Astrocyte of the hippocampus (primary cell): ENCODE results near the gene FTSJ1.

Experiments
- DNase-seq: peaks from one replicate; pipeline ENCODE4 v3.0.0; 2011; ENCODE audit warnings: low read depth, low spot score

FTSJ1 gene

DNA sequence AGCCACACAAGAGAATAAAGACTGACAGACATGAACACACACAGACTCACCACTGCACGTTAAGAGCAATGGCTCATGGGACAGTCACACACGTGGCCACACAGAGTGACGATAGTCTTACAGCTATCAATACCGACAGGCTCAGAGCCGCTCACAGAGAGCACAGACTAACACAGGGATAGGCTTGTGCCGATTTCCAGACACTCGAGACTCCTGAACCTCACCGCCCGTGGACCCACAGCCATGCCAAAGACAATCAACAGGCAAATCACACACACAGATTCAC is 5.2 kb upstream of the FTSJ1 start:
- no peak for DNase-seq

DNA sequence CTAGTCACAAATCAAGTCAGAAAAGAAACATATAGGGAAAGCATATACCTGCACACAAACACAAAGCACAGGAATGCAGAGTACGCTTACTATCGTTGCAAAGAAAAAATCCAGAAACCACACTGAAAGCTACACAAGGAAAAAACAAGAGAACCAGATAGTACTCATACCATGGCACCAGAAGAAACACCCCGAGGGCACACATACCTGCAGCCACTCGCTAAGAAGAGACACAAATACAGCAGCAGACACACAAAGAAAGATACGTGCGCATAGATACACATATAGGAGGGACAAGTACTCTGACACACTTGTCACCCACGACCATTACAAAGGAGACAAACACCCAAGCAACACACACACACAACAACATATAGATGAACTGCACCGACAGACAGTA is 4.5 kb upstream of the FTSJ1 start:
- no peak for DNase-seq

DNA sequence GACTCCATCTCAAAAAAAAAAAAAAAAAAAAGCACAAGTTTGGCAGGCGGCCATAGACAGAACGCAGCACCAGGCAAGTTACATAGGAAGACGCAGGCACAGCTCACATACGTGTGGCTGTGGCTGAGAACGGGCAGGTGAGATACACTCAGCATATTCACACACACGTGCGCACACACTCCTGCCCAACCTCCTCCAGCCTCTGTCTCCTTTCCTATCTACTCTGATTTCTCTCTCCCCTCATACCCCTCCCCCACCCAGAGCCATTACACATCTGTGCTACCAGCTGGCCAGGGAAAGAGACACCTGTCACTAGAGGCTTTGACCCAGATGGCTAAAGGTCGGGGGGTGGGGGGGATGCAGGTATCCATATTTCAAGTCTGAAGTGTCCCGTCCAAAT is 3.8 kb upstream of the FTSJ1 start:
- no peak for DNase-seq

DNA sequence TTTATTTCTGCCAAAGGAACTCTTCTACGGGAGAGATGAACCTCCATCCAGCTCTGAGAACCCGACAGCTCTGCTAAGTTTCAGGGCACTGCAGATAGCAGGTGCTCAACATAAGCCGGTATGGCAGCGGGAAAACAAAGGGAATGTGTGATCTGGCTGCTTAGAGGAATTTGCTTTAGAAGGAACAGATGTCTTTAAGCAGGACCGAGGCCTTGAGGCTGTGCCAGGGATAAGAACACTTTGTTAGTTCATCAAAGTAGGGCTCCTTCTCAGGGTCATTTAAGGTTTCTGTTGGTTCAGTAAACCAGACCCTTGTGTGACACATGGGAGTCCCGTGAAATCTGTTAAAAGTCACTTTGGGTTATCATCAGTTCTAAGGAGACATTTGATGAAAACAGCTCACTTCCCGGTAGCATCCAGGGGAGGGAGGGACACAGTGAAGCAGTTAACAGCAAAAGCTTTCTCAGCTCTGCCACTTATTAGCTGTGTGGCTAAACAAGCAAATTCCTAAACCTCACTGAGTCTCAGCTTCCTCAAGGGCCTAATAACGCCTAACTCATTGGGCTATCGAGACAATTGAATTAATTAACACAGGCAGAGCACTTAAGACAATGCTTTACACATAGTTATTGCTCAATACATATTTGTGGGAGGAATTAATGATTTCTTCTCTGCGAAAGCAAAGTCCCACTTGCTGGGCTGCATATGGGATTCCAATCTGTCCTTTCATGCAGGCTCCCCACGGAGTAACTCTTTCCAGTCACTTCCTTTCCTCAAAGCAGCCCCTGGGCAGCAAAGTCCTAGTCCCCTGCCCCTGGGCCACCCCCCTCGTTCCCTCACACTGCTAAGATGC is 2.9 kb upstream of the FTSJ1 start:
- no peak for DNase-seq

DNA sequence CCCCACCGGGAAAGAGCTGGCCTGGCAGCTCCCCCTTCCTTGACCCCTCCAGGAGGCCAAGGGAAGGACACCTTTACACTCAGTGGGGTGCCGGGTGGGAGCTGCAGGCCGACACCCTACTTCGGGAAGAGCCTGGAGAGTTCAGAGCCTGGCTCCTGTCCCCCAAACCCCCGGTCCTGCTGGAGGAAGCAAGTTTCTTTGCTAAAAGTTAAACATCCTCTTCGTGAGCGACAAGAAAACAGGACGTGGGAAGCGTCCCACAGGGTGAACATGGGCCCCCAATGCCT is 2.4 kb upstream of the FTSJ1 start:
- no peak for DNase-seq

DNA sequence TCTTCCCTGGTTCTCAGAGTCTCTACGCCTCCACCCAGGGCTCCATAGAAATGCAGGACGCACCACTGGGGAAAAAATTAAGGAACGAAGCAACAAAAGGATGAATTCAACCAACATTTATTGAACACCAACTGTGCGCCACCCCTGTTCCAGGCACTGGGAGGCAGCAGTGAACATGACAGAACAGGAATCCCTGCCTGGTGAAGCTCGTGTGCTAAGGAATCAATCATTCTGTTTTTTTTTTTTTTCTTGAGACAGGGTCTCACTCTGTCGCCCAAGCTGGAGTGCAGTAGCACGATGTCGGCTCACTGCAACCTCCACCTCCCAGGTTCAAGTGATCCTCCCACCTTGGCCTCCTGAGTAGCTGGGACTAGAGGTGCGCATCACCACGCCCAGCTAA is 1.9 kb upstream of the FTSJ1 start:
- DNase-seq, result no peak

DNA sequence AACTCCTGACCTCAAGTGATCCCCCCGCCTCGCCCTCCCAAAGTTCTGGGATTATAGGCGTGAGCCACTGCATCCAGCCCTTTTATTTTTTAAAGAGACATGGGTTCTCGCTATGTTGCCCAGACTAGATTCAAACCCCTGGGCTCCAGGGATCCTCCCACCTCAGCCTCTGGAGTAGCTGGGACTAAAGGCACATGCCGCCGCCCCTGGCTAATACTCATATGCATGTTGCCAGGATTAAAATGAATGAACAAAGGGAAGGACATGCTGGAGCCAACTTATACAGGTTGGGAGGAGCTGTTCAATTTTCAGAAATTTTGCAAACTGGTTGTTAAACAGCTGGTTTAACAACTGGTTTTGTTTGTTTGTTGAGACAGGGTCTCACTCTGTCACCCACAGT is 1.4 kb upstream of the FTSJ1 start:
- no peak for DNase-seq

DNA sequence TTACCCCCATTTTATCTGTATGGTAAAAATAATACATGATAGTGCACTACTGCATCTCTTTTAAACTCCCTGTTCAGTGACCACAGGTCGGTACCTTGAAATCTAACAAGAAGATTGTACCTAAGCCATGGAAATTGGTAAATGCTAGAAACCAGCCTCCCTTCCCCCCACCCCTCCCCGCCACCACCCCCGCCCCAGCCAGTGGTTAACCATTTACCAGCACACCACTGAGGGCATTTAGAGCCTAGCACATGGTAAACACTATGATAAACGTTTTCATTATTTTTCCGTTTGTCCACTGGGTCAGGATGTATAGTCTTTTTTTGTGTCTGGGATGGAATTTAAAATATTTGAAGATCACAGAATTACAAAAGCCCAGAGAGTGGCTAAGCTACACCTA is 703 bp upstream of the FTSJ1 start:
- no peak for DNase-seq

DNA sequence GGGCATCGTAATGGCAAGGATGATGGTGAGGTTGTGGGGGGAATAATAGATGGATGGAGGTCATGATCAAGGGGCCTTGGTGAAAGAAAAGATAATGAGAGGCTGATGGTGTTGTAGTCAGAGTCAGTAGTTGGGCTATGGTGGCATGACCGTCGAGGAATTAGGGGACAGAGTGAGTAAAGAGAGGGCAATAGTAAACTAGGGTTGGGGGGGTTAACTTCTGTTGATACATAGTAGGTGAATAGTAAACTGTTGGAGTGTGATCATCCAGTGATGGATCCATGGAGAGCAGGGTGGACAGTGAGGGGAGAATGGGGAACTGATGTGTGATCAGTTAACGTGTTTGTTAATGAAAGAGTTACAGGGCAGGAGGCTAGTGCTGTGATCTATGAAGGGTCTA is 920 bp downstream of the FTSJ1 start:
- DNase-seq, result no peak

DNA sequence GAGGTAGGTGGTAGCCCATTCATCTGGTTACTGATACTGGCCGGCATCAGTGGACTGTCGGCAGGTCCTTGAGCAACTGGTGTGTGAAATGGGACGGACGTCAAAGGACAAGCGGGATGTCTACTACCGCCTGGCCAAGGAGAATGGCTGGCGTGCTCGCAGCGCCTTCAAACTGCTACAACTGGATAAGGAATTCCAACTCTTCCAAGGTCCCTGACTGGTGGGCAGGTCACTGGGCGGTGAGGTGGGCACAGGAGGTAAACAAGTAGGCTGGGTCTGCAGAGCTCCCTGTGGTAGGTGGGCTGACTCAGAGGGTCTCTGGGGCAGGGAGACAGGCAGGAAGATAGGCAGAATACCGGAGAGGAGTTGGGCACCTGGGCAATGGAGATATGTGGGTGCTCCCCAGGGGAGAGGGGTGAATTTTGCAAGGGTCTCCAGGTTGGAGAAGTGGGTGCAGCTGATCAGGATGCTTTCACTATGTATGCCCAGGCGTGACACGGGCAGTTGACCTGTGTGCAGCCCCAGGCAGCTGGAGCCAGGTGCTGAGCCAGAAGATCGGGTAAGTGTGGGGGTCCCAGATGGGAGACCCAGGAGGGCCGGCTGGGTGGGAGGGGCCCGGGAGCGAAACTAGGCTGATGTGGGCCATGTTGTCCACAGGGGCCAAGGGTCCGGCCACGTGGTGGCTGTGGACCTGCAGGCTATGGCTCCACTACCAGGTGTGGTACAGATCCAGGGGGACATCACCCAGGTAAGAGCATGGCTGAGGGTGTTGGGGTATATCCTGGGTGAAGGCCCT is 2.2 kb downstream of the FTSJ1 start:
- no peak for DNase-seq

DNA sequence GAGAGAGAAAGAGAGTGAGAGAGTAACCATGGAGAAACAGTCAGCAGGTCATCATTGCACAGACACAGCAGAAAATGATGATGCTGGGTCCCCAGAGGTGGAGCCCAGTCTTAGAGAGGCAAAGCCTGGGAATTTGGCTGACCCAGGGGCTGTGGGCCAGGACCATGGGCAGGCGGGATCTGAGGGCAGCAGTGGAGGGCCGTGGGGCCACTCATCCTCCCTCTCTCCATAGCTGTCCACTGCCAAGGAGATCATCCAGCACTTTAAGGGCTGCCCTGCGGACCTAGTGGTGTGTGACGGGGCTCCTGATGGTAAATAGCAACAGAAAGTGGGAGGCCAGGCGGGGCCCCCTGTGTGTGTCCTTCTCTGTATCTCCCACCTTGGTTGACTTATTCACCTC is 2.8 kb downstream of the FTSJ1 start:
- no peak for DNase-seq

DNA sequence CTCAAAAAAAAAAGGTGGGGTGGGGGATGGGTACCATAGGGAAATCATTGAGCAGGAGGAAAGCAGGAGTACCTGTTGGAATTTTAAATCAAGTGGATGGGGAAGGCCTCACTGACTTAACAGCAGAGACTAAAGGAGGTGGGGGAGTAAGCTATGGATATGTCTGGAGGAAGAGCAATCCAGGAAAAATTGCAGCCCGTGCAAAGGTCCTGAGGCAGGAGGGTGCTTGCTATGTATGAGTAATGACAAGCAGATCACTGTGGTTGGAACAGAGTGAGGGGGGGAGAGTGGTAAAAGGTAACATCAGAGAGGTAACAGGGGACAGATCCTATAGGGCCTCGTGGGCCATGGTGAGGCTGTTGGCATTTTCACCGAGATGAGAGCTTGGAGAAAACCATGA is 4.1 kb downstream of the FTSJ1 start:
- DNase-seq, result no peak

DNA sequence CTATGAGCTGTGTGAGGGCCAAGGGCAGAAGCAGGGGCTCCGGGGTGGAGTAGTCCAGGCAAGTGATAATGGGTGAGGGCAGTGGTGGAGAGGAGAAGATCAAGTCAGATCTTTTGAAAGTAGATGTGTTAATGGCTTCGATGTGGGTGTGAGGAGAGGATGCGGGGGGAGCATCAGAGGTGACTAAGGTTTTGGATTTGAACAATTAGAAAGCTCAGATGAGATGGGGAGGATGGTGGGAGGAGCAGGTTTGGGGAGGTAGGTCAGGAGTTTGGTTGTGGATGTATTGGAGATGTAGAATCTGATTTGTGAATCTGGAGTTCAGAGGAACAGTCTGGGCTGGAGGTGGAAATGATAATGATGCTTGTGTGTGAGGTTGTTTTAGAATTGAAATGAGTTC is 4.6 kb downstream of the FTSJ1 start:
- no peak for DNase-seq

DNA sequence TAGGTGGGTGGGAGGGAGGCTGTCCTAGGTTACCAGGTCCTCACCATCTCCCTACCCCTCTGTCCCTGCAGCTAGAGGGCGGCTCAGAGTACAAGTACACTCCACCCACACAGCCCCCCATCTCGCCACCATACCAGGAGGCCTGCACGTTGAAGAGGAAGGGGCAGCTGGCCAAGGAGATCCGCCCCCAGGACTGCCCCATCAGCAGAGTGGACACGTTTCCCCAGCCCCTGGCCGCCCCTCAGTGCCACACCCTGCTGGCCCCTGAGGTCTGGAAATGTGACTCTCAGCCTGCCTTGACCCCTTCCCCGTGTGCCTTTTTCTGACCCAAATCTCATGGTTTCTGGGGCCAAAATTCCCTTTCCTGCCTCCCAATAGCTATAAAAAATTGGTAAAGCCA is 6.5 kb downstream of the FTSJ1 start:
- DNase-seq, result no peak

DNA sequence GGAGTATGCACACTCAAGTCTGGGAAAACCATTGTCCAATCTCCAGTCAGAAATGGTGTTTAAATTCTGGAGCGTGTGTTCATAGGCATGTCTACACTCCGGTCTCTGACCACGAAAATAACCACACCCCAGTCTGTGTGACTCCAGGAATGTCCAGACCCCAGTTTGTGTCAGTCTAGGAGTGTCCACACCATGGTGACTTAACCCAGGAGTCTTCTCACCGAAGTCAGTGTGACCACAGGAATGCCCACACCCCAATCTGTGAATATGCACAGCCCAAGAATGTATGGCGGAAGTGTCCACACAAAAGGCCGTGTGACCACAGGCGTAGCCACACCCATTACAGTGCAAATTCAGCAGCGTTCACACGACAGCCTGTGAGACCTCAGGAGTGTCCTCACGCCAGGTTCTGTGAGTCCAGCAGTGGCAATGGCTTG is 11.4 kb downstream of the FTSJ1 start:
- peak; percentile 96 for DNase-seq

DNA sequence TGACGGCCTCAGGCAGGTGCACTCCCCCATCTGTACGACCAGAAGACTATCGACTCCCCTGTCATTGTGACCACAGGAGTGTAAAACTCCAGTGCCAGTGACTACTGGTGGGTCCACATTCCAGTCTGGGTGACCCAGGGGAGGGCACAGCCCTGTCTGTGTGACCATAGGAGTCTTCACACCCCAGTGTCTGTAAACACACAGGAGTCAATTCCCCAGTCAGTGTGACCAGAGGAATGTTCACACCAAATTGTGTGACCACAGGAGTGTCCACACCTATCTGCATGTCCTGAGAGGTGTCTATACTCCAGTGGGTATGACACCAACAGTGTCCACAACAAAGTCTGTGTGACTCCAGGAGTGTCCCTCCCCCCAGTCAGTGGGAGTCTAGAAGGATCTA is 12.0 kb downstream of the FTSJ1 start:
- DNase-seq, result no peak

DNA sequence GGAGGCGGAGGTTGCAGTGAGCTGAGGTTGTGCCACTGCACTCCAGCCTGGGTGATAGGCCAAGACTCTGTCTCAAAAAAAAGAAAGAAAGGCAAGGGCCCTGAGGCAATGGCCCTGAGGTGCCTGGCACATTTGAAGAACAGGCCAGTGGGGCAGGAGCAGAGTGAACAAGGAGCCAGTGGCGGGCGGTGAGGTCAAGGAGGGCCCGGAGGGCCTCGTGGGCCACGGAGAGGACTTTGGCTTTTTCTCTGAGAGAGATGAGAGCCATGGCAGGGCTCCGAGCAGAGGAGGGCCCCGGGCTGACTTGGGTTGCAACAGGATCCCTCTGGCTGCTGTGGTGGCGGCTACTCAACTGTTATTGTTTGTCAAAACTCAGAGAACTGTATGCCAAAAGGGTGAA is 13.3 kb downstream of the FTSJ1 start:
- no peak for DNase-seq

DNA sequence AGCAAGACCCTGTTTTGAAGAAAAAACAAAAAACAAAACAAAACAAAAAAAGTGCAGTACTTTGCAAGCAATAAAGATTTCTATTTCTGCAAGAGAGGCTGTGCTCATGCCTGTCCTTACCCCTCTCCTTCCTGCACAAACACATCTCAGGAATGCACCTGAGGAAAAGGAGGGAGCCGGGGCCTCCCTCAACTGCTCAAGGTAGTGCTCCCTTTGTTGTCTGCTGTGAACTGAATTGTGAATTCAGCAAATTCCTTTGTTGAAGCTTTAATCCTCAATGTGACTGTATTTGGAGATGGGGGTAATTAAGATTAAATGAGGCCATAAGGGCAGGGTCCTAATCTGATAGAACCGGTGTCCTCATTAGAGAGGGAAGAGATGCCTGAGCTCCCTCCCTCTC is 13.9 kb downstream of the FTSJ1 start:
- DNase-seq, result no peak

DNA sequence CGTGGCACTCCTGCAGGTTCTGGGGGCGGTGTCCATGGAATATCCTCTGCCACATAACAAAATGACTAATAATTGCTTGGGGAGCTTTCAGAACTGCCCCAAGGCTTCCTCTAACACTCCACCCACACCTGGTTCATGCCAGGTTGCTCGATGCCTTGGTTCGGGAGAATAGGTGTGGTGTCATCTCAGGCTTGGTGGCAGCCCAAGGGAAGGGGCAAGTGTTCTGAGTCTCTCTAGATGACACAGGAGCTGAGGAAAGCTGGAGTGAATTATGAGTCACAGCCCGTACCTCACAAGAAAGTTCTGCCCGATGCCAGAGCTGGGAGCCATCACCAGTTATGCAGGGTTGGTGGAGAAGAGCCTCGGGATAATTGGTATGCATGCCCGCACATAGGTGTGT is 14.7 kb downstream of the FTSJ1 start:
- DNase-seq, result no peak

DNA sequence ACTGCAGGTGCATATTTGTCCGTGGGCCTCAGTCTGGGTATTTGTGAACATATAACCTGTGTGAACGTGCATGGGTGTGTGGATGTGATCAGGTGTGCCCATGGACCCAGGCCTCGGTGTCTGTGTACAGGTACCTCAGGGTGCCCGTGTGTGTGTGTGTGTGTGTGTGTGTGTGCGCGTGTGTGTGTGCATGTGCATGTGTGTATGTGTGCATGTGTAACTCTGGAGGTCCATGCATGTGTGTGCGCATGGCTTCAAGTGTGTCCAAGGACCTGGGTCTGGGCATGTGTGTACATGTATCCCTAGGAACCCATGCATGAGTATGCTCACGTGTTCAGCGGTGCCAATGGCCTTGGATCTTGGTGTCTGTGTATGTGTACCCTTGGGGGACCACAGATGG is 15.8 kb downstream of the FTSJ1 start:
- DNase-seq, result no peak

DNA sequence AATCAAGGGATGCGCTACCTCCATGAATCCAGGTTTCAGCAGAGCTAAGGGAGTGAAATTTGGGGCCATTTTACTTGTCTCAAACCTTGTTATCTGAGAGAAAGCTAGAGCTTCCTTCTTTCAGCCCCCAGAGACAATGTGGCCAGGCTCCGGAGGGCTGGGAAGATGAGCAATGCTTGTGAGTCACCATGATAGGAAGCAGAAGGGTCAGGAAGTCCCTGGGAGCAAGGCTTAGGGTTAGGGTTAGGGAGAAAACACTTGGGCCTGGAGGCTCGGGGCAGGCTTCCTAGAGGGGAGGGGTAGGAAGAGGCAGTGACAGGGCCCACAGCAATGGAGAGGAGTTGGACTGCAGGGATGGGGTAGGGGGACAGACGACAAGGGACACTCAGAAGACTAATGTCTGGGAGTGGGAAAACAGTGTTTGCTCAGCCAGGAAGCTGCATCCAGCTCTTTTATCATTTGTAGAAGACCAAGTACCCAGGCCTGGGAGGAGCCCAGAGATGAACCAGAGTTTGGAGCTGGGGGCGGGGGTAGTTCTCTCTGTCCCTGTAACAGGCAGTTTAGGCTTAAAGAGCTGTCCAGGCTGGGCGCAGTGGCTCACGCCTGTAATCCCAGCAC is 16.4 kb downstream of the FTSJ1 start:
- no peak for DNase-seq

DNA sequence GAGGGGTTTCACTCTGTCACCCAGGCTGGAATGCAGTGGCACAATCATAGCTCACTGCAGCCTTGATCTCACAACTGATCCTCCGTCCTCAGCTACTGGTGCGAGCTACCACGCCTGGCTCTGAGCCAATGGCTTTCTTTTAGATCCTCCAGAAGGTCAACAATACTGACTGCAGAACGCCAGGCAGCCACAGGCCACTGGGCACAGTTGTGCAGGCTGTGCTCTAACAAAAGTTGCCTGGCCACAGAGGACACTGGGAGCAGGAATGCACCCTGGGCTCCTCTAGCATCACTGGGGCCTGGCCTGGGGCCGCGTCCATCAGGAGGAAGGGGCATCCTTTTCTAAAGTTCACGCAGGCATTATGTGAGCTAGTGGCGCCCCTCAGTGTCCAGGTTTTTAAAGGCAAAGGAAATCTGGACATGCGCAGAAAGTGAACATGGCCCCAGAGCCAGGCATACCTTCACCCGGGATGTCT is 17.9 kb downstream of the FTSJ1 start:
- DNase-seq, result peak; percentile 62

DNA sequence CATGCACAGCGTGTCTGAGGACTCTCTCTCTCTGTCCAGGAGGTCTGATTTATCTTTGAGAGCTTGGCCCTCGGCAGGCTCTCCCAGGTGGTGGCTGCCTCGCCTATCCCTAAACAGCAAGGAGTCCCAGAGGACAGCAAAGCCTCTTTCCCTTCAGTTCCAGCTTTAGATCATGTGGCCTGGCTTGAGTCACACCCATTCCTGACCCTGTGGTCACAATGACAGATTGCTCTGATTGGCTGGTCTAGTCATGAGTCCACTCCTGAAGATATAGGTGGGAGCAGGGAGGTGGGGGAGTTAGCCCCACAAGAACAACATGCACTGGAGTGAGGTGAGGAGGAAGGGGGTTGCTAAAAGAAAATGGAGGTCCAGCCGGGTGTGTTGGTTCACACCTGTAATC is 20.7 kb downstream of the FTSJ1 start:
- no peak for DNase-seq
